Neural crest cell (in vitro differentiated cells): ENCODE data around the gene EXD3. TPM values are rescaled to one million over a fixed set of nuclear protein-coding genes. Genes with fewer than 3 reads are reported as not detected.

ENCODE experiments used
- DNase-seq: peaks from one replicate; pipeline ENCODE4 v3.0.0; 2021; ENCODE audit warnings: low read depth, mixed read lengths, low spot score
- H3K27ac Mint-ChIP-seq: one replicate; pipeline ENCODE4 v1.8.0; 2021; ENCODE audit warnings: mild to moderate bottlenecking, mixed read lengths; ENCODE audit not compliant: unreplicated experiment
- H3K27me3 Mint-ChIP-seq: 2 replicates; pipeline ENCODE4 v1.8.0; 2021; ENCODE audit warnings: low read depth, mild to moderate bottlenecking, mixed read lengths
- H3K36me3 Mint-ChIP-seq: 2 replicates; pipeline ENCODE4 v1.8.0; 2021; ENCODE audit warnings: low read depth, mild to moderate bottlenecking, mixed read lengths
- H3K4me1 Mint-ChIP-seq: 2 replicates; pipeline ENCODE4 v1.8.0; 2021; ENCODE audit warnings: mixed read lengths
- H3K4me3 Mint-ChIP-seq: one replicate; pipeline ENCODE4 v1.8.0; 2021; ENCODE audit warnings: mild to moderate bottlenecking, mixed read lengths
- H3K9me3 Mint-ChIP-seq: 2 replicates; pipeline ENCODE4 v1.8.0; 2021; ENCODE audit warnings: mixed read lengths
- CTCF ChIP-seq: fragments of 200-600 bp; sonication (generic); conservative IDR thresholded peaks from 2 replicates; pipeline ENCODE4 v1.5.0; 2021; ENCODE audit warnings: antibody characterized with exemption, mild to moderate bottlenecking
- total RNA-seq: library from RNA; stranded (reverse); gene quantifications from 2 replicates; pipeline ENCODE4 v1.2.1, GENCODE V29; 2021

Gene EXD3
- total RNA-seq, 1 donor from 2014 or later, result 15.1 TPM

GRCh38 chr9:137296670-137297664, 126.0 kb downstream of the EXD3 start:
- DNase-seq, result no peak
- peaks cover 30% of the 10 kb centered on the region for H3K27me3 Mint-ChIP-seq

GRCh38 chr9:137295849-137296669, 126.9 kb downstream of the EXD3 start:
- TF ChIP-seq CTCF, result no peak
- Mint-ChIP-seq H3K36me3 (peaks cover 4% of the 10 kb centered on the region), H3K9me3 (no peaks in the 10 kb centered on the region), H3K27ac (no peak overlapping the region), H3K4me1 (peaks cover 38% of the 10 kb centered on the region), H3K27me3 (peaks cover 28% of the 10 kb centered on the region), H3K4me3 (peak overlapping the region; percentile 74)
- no peak for DNase-seq

More at GRCh38 chr9:137296670-137297664, 126.0 kb downstream of the EXD3 start:
- Mint-ChIP-seq H3K4me1 (peaks cover 38% of the 10 kb centered on the region), H3K27ac (peak overlapping the region; percentile 1), H3K36me3 (peaks cover 4% of the 10 kb centered on the region), H3K9me3 (no peaks in the 10 kb centered on the region), H3K4me3 (peak overlapping the region; percentile 82)
- TF ChIP-seq CTCF, result no peak

GRCh38 chr9:137295238-137295811, 127.6 kb downstream of the EXD3 start:
- DNase-seq, result peak; percentile 70
- Mint-ChIP-seq H3K27ac (no peak overlapping the region), H3K36me3 (peaks cover 4% of the 10 kb centered on the region), H3K27me3 (peaks cover 24% of the 10 kb centered on the region), H3K9me3 (no peaks in the 10 kb centered on the region), H3K4me3 (no peak overlapping the region), H3K4me1 (peaks cover 34% of the 10 kb centered on the region)
- peak; percentile 70 for TF ChIP-seq CTCF

GRCh38 chr9:137294681-137295237, 128.2 kb downstream of the EXD3 start:
- DNase-seq, result no peak
- Mint-ChIP-seq H3K27me3 (peaks cover 20% of the 10 kb centered on the region), H3K36me3 (peaks cover under 1% of the 10 kb centered on the region), H3K4me1 (peaks cover 30% of the 10 kb centered on the region), H3K4me3 (peak overlapping the region; percentile 81), H3K9me3 (no peaks in the 10 kb centered on the region), H3K27ac (no peak overlapping the region)
- TF ChIP-seq CTCF, result peak; percentile 45
